Activated CD8-positive, alpha-beta memory T cell treated with anti-CD3 and anti-CD28 coated beads for 24 hours (primary cell): ENCODE results near the gene LHFPL6.
"Not testable (repeated sequence)": the region's sequence is repeated elsewhere in the genome, so short reads cannot be mapped to it uniquely, and the experiment has no call there.

Experiments used
- DNase-seq: peaks from one replicate; pipeline ENCODE4 v3.0.0-alpha.2; 2020

LHFPL6 gene

DNA sequence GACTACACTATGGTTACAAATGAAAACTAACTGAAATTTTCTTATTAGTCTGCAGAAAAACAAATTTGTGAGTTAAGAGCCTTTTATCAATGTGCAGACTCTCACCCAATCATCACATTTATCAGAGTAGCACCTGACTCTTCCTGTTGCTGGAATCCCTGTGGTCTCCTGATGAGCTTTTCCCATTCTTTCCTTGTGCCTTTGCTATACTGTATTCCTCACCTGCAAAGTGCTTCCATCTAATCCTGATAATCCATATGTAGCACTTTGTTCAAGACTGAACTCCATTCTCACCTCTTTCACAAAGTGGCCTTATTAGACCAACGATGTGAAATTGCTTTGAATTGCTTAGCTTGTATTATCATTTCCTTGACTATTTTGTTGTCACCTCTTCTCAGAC lies 225.3 kb downstream of the LHFPL6 start:
- DNase-seq, result no peak

DNA sequence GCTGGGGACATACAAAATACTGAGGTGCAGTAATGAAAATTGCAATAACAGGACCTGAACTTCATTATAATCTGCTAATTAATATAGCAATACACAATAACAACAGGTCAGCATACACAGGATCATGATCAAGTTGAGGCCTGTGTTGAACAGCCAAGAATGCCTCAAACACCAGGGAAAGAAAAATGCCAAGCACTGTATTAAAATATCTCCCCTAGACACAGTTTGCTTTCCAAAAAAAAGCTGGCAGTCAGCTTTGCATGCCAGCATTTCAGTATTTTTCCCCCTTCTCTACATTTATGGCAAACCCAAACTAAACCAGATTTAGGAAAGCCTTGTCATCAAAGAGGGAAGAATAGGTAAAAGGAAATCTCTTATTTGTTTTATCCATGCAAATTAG lies 226.9 kb downstream of the LHFPL6 start:
- no peak for DNase-seq

DNA sequence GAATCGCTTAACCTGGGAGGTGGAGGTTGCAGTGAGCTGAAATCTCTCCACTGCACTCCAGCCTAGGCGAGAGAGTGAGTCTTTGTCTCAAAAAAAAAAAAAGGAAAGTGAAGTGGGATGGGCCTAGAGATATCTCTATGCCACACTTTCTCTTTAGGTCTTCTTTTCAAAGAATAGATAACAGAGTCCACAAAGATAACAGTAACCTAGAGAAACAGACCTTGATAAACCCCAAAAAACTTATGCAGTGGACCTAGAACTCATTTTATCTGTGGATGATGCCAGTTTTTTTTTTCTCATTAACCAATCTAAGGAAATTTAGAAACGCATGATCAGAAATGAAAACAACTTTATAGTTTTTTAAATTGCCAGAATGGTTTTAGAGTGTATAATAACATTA lies 227.4 kb downstream of the LHFPL6 start:
- no peak for DNase-seq

DNA sequence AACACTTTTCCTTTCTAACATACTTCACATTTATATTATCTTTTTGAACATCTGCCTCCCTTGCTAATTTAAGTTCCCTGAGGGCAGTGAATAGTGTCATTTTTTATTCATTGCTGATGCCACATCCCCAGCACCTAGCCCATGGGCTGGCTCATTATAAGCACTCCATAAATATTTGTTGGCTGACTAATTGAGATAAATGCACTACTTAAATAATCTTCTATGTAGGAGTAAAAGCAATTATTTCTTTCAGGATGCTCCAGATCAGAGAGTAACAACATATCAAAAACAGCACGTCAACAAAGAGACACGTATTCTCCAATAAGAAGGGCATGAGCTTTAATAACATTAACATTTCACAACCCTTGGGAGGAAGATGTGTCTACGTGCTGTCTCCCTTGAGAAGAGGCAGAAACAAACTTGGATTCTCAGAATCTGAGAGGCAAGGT lies 228.2 kb downstream of the LHFPL6 start:
- DNase-seq, result no peak

- no peak for DNase-seq
These were observed 229.8 kb downstream of the LHFPL6 start for GRCh38 chr13:39373145-39373544.

- DNase-seq, result no peak
These were observed 231.3 kb downstream of the LHFPL6 start for GRCh38 chr13:39371706-39372105.

DNA sequence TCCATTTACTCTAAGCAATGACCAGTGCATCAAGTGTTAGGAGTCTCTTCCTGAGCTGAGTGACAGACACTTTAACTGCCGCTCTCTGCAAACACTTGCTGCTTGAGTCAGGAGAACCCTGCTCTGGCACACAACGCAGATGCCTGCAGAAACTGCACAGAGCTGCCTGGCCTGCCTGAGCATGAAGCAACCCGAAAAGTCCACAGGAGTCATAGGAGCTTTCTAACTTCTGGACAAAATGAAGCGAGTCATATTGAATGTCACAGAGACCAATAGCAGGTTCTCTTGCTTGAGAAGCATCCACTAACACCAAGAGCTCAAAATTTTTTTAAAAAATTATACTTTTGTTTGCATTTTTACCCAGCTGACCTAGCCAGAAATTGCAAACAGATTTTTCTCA lies 232.4 kb downstream of the LHFPL6 start:
- DNase-seq, result no peak

DNA sequence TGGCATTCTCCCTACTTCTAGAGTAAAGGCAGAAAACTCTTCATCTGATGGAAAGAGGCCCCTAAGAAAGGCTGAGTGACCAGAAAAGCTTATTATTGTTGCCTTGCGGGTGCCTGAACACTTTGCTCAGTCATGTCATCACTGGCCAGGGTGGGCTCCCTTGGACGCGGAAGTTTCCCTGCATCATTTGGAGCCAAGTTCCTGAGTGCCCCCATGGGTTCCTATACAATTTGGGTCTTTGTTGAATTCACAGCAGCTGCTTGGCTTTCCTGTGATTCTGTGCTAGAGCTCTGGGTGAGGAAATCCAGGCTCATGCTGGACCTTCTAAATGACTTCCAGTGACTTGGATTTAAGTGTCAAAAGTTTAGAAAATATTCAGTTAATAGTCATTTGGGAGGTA lies 232.9 kb downstream of the LHFPL6 start:
- no peak for DNase-seq

DNA sequence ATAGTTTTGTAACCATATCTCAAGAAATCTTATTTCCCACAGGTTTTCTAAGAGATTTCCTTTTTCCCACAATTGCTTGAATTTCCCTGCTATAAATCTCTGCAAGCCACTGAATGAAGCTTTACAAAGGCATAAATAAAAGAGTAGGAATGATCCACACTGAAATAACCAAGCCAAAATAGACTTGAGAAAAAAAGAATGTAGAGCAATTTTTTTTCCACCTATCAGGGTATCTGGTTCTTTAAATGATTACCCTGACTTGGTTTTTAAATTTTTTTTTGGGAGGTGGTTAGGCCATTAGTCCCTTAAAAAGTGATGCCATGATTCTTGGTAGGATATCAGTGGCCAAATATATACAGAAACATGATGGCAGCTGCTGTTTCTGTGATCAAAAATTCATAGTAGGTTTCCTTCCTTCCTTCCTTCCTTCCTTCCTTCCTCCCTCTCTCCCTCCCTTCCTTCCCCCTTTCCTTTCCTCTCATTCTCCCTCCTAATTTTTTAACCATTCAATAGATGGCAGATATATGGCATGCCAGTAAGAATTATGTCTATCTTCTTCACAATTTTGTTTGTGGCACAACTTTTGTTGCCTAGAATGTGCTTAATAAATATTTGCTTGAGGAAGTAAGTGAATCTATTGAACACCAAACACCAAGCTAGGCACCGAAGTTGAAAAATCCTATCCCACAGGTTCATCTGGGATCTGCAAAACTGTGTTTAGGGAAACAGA lies 233.7 kb downstream of the LHFPL6 start:
- DNase-seq, result no peak

DNA sequence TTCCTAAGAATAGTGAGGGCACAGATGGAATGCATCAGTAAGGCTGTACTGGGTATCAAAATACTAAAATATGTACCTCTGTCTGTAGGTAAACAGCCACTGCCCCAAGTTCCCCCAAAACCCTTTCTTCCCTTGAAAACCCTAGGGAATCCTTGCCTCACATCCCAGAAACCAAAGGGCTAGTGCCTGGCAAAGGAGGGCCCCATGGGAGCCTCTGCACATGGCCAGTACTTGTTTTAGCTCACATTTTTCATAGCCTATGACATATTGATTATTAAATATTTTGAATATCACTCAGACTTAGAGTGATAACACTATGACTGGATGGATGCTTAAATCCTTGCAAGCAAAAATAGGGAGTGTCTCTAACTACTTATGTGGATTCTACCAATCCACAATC lies 237.1 kb downstream of the LHFPL6 start:
- DNase-seq, result no peak

- DNase-seq, result no peak
These were observed 238.0 kb downstream of the LHFPL6 start for GRCh38 chr13:39364947-39365468.

- DNase-seq, result no peak
These were observed 239.6 kb downstream of the LHFPL6 start for GRCh38 chr13:39363382-39363772.

DNA sequence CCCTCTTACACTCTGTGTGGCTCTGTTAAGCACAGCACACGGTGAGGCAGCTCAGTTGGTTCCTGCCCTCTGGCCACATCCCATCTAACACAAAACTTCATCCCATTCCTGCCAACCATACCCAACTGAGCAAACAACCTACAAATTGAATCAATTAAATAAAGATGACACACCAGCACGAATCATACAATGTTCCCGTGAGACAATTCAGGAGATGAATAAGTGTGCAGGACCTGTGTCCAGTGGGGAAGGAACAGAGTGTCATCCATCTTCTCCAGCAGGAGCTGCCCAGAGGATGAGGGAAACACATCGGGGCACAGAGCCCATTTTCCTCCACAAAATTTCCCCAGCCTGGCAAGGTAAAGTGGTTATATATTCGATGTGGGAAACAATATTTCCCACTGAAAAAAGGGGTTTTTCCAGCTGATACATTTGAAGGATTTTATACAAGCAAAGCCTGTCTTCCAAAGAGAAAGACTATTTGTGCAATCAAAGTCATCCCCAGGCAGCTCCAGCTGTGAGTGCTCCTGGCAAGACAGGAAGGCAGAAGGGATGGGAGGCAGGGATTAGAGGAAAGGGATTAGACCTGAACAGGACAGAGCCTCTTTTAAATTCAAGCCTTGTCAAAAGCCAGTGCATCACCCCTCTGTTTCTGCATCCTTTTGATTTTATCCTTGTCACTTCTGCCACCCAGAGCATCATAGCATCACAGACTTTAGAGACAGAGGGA lies 240.2 kb downstream of the LHFPL6 start:
- no peak for DNase-seq

- DNase-seq, result no peak
These were observed 249.0 kb downstream of the LHFPL6 start for GRCh38 chr13:39353988-39354387.

DNA sequence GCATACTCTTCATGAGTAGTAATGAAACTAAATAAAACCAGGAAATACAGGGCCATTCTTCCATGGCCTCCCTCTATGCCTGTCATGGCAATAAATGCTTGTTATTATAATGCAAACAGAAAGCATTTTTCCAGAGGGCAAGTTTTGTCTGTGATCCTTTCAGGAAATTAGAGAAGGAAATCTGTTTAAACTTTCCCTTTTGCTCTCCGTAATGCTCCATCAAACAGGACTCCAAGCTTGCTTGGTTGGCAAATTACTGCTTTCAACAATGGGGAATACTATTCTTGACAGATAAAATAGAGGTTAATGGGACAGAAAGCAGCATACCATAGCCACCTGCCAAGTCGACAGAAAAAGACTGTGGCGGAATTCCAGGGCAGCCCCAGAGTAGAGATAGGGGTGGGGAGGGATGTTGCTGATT lies 252.5 kb downstream of the LHFPL6 start:
- DNase-seq, result no peak

DNA sequence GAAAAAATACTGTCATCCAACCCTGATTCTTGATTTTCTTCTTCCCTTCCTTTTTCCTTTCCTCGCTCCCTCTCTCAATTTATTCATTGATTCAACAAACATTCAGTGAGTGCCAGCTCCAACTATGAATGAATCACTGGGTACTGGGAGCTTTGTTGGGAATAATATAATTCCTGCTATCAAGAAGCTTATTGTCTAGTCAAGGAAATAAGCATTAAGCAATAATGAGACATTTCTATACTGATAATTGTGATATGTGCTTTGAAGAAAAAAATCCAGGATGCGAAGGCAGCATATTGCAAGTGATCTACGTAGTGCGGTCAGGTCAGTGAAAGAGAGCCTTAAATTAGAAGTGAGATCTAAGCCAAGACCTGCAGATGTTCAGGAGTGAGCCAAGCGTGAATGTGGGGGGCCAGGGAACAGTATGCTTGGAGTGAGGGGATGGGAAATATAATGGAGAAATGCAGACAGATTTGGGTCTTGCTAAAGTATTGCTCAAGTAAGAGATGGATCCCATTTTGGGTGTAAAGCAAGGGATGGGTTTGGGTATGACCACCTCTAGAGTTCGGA lies 253.5 kb downstream of the LHFPL6 start:
- no peak for DNase-seq

DNA sequence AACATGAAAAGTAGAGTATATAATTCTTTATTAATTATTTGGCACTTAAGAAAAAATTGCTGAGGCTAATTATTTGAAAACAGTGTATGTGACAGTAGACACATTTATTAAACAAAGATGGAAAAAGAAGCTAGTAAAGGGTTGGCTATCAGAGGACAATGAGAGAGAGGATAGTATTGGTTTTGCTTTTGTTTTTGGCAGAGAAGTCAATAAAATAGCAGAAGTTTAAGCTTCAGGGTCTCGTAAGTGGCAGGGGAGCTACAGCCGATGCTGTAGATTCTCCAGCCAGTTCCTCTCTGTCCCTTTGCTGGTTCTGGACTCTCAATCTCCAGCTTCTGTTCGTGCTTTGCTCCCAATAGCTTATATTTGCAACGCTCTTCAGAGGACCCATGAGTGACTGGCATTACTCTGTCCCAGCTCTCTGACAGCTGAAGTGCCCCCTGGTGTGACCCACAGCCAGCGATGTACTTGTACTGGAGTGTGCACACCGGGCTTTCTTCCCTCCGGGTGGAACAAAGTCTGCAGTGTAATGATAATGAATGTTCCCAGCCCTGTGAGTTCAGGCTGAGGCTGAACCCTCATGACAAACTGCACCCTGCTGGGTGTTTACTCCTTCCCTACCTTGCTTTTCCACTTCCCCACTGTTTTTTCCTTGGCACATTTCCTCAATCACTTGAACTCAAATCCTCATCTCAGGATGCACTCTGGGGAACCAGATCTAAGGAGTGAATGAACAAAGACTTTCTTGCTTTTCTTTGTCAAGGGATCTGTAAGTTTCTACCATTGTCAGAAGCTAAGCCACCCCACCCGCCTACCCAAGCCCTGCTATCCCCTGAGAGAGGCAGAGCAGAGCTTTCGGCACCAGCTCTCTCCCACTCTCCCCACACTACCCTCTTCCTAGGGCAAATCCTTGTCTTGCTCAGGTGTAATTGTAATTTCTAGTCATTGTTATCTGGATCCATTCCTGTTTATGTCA lies 254.8 kb downstream of the LHFPL6 start:
- no peak for DNase-seq

GRCh38 chr13:39345982-39346381 lies 257.0 kb downstream of the LHFPL6 start:
- no peak for DNase-seq

DNA sequence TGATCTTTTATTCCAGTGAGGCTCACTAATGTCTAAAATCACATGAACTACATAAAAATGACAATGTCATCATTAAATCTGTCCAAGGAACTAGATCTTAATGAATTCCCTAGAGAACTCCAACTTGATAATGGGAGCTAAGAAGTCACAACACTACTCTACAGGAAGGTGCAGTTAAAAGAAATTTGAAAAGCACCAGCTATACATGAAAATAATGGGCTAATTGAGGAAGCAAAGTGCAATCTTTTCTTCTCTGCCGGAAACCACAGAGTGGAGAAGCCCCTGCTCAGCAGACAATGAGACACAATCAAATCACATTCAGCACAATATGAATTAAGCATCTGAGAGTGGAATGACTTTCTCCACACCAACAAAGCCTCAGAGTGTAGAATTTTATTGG lies 261.7 kb downstream of the LHFPL6 start:
- no peak for DNase-seq

DNA sequence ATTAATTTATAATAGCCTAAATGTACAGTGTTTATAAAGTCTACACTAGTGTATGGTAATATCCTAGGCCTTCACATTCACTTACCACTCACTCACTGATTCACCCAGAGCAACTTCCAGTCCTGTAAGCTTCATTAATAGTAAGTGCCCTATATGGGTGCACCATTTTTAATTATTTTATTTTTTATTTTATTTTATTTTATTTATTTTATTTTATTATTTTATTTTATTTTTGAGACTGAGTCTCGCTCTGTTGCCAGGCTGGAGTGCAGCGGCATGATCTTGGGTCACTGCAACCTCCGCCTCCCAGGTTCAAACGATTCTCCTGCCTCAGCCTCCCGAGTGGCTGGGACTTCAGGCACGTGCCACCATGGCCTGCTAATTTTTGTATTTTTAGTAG lies 264.9 kb downstream of the LHFPL6 start:
- DNase-seq, result not testable (repeated sequence)

DNA sequence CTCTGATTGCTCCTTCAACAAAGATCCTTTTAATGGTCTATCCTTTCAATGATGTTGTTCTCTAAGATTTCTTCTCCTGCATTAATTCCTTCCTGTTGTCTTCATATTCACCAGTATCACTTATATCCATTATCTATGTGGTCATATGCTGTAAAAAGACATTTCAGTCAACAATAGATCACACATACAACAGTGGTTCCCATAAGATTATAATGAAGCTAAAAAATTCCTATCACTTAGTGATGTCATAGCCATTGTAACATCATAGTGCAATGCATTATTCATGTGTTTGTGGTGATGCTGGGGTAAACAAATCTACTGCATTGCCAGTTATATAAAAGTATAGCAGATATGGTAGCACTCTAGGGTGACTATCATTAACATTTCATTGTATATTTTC lies 266.1 kb downstream of the LHFPL6 start:
- DNase-seq, result no peak

GRCh38 chr13:39336207-39336606 lies 266.8 kb downstream of the LHFPL6 start:
- DNase-seq, result no peak

DNA sequence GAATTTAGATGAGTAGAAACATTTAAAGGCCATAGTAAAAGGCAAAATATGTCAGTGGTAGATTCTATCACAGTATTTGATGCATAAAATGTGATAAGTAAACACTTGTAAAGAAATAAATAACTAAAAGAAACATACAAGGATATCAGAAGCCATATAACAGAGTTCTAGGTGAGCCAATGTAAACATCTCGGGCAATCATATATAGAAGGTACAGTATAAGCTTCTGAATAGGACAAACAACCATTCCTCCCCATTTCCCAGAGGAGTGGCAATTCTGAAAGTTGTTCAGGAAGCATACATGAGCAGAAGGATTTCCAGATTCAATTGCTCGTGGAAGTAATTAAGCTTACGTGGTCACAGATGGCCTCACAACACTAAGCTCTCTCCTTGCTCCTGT lies 267.3 kb downstream of the LHFPL6 start:
- DNase-seq, result no peak
